Kidney (tissue), 14 donors: ENCODE results near the gene PTBP1. TPM values are rescaled to one million over a fixed set of nuclear protein-coding genes. Genes with fewer than 3 reads are reported as not detected.

Experiments
- DNase-seq, 5 donors: peaks; one replicate each; pipeline ENCODE4 v3.0.0-alpha.2; 2013 to 2020
- FAIRE-seq: peaks from 2 replicates; lab custom pipeline; 2012; peaks lifted over from hg19 to GRCh38; lab: Jason Lieb, UNC
- H3K27ac ChIP-seq, 2 donors: one replicate each; pipeline ENCODE4 v1.7.0; 2013; ENCODE audit warnings: low read depth in 2 of 2, low read length in 2 of 2, inconsistent platforms in 1 of 2
- H3K27me3 ChIP-seq: one replicate; pipeline ENCODE4 v1.7.1; 2013; ENCODE audit warnings: low read length, inconsistent platforms; ENCODE audit not compliant: control insufficient read depth, insufficient read depth
- H3K36me3 ChIP-seq, 3 donors: one replicate each; pipeline versions ENCODE4 v1.7.0 to v1.7.1; 2013; ENCODE audit warnings: low read length in 3 of 3, control low read depth in 1 of 3, inconsistent platforms in 1 of 3; ENCODE audit not compliant: insufficient read depth in 3 of 3, control insufficient read depth in 2 of 3
- H3K4me1 ChIP-seq, 3 donors: one replicate each; pipeline versions ENCODE4 v1.7.0 to v1.7.1; 2013; ENCODE audit warnings: low read length in 3 of 3, inconsistent platforms in 1 of 3, low read depth in 1 of 3; ENCODE audit not compliant: control insufficient read depth in 2 of 3, insufficient read depth in 2 of 3
- H3K4me3 ChIP-seq, 3 donors: one replicate each; pipeline versions ENCODE4 v1.7.0 to v1.8.1; 2013; ENCODE audit warnings: low read length in 3 of 3, control low read depth in 1 of 3, inconsistent platforms in 1 of 3
- H3K9ac ChIP-seq, 3 donors: one replicate each; pipeline versions ENCODE4 v1.7.0 to v1.7.1; 2013; ENCODE audit warnings: low read length in 3 of 3, control low read depth in 1 of 3, inconsistent platforms in 1 of 3
- H3K9me3 ChIP-seq, 3 donors: one replicate each; pipeline versions ENCODE4 v1.7.0 to v1.7.1; 2013; ENCODE audit warnings: low read length in 3 of 3, control low read depth in 1 of 3, inconsistent platforms in 1 of 3; ENCODE audit not compliant: control insufficient read depth in 2 of 3, insufficient read depth in 1 of 3
- intact Hi-C: fragments of 100-400 bp; cut with DNase I; formaldehyde crosslinking; loops from one replicate; pipeline ENCODE4 v1.11.1; 2022
- polyA plus RNA-seq: library from polyadenylated mRNA; stranded (reverse); fragments of 350-450 nt; fragmentation: Illumina TruSeq; extraction: RNeasy Lipid Tissue Mini Kit (QIAGEN cat#74804); gene quantifications from one replicate; pipeline ENCODE4 v1.2.3, GENCODE V29; 2014; ENCODE audit warnings: low read depth, low replicate concordance; ENCODE audit not compliant: insufficient read depth
- total RNA-seq: library from RNA; stranded (reverse); fragmentation: NEBNext Ultra II Directional; extraction: Animal tissue kit (Norgen Biotek cat#: 25700); gene quantifications from one replicate; pipeline ENCODE4 v1.2.1, GENCODE V29; 2021
- TF ChIP-seq, protein P1 (sequence below): IDR thresholded peaks from 3 replicates; pipeline ENCODE4 v1.5.1; 2012; ENCODE audit warnings: mild to moderate bottlenecking, moderate library complexity, borderline replicate concordance; ENCODE audit not compliant: insufficient read depth; ENCODE audit errors: extremely low read depth
- donor health status: control.
- donor health status: control.
- donor health status: control.
- donor health status: control.
- donor health status: control.
- donor health status: DM: yes; HTN: yes; CAD: no.
- donor health status: Normal renal cell carcinoma (clear cell type).

Gene PTBP1
- total and polyA plus RNA-seq, 2 donors from 2014 or later = 102 to 339 TPM

DNA sequence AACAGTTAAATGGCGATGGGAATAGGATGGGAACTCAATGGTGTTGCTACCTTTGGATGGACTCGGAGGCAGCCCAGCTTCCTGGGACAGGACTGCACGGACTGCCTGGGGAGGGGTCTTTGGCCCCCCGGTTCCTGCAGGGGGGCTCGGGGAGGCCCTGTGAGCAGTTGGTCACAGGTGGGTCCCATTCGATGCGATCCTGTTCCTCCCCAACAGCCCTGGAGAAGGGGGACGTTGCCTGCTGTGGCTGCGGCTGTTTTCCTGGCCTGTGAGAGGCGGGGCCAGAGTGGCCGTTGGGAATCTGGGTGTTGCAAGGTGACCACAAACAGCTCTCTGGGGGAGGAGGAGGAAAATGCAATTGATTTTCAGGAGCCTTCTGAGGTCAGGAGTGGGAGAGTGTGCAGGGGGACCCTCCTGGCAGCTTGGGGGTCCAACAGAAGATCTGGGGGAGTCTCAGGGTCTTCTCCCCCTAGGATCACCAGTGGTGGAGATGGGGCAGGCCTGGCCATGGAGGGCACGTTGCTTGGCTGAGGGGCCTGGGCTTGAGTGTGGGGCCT, 26.4 kb downstream of the PTBP1 start:
- Histone ChIP-seq H3K36me3 (no peaks in the 10 kb centered on the region), H3K27ac (no peak overlapping the region), H3K4me1 (no peaks in the 10 kb centered on the region), H3K9ac (no peak overlapping the region), H3K27me3 (no peaks in the 10 kb centered on the region), H3K4me3 (no peak overlapping the region), H3K9me3 (no peaks in the 10 kb centered on the region)
- TF ChIP-seq, protein P1, sequence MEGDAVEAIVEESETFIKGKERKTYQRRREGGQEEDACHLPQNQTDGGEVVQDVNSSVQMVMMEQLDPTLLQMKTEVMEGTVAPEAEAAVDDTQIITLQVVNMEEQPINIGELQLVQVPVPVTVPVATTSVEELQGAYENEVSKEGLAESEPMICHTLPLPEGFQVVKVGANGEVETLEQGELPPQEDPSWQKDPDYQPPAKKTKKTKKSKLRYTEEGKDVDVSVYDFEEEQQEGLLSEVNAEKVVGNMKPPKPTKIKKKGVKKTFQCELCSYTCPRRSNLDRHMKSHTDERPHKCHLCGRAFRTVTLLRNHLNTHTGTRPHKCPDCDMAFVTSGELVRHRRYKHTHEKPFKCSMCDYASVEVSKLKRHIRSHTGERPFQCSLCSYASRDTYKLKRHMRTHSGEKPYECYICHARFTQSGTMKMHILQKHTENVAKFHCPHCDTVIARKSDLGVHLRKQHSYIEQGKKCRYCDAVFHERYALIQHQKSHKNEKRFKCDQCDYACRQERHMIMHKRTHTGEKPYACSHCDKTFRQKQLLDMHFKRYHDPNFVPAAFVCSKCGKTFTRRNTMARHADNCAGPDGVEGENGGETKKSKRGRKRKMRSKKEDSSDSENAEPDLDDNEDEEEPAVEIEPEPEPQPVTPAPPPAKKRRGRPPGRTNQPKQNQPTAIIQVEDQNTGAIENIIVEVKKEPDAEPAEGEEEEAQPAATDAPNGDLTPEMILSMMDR = no peak
- intact Hi-C loops = no loop called here
- DNase-seq = no peak
- no peak for FAIRE-seq

GRCh38 chr19:824885-825284, 27.6 kb downstream of the PTBP1 start:
- no peaks in the 10 kb centered on the region for H3K27me3 ChIP-seq
- intact Hi-C loops = no loop called here
- no peaks in the 10 kb centered on the region for H3K9me3 ChIP-seq
- no peak overlapping the region for H3K9ac ChIP-seq
- H3K27ac ChIP-seq = no peak overlapping the region
- no peaks in the 10 kb centered on the region for H3K36me3 ChIP-seq
- H3K4me1 ChIP-seq = no peaks in the 10 kb centered on the region
- DNase-seq (no peak), FAIRE-seq (no peak)
- no peak overlapping the region for H3K4me3 ChIP-seq
- TF ChIP-seq, protein P1 = no peak

DNA sequence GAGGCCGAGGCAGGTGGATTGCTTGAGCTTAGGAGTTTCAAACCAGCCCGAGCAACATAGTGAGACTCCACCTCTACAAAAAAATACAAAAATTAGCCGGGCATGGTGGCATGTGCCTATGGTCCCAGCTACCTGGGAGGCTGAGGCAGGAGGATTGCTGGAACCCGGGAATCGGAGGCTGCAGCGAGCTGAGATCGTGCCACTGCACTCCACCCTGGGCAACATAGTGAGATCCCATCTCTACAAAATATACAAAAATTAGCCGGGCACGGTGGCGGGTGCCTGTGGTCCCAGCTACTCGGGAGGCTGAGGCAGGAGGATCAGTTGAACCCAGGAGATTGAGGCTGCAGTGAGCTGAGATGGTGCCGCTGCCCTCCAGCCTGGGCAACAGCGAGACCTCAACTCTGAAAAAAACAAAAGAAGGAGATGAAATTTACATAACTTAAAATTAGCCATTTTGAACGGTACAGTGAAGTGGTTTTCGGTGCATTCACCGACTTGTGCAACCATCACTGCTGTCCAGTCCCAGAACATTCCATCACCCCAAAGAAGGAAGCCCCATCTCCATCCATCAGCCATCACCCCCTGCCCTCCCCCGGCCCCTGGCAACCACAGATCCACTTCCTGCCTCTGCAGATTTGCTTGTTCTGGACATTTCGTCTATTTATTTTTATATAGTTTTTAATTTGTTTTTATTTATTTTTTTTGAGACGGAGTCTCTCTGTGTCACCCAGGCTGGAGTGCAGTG, 28.8 kb downstream of the PTBP1 start:
- intact Hi-C loops = no loop called here
- Histone ChIP-seq H3K9ac (no peak overlapping the region), H3K27me3 (no peaks in the 10 kb centered on the region), H3K36me3 (no peaks in the 10 kb centered on the region), H3K9me3 (no peaks in the 10 kb centered on the region), H3K4me3 (no peak overlapping the region), H3K4me1 (no peaks in the 10 kb centered on the region), H3K27ac (no peak overlapping the region)
- no peak for FAIRE-seq
- DNase-seq = no peak
- TF ChIP-seq, protein P1 = no peak
